IMR-90 (cell line): ENCODE results near the gene SLC27A4.

Experiments
- POLR2A ChIP-seq: IDR thresholded peaks from 2 replicates; pipeline ENCODE4 v1.6.1; 2012; ENCODE audit warnings: mild to moderate bottlenecking, low read depth, low read length
- RAD21 ChIP-seq: IDR thresholded peaks from 2 replicates; pipeline ENCODE4 v1.6.1; 2012; ENCODE audit warnings: low read length, improper control_type of control experiment
- TF ChIP-seq, protein P1 (sequence below): conservative IDR thresholded peaks from 2 replicates; pipeline ENCODE4 v1.5.1; 2012; ENCODE audit warnings: mild to moderate bottlenecking, low read depth, low read length, improper control_type of control experiment

DNA sequence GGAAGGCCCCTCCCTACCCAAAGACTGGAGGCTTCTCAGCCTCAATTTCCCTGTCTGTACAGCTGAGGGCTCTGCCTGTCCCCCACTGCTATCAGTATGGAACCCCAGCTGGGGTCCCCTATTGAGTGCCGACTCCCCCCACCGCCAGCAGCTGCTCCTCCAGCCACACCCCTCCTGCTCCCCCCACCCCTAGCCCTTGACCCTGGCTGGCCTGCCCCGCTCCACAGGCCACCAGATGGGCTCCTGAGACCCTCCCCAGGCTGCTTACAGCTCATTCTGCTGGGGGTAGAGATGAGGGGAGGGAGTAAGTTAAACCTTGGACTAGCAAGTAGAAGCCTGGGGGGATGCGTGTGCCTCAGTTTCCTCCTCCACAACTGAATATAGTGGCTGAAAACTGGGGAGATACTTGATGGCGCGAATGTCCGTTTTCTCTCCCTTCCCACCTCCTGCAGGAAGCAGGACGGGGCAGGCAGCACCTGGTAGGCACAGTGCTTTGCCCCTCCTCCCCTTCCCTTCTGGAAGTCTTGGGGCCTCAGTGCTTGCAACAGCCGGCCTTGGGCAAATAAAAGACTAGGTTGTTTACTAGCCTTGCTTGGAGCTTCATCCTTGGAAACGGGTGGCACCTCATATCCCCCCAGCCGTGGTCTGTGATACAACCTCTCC, 50.0 kb downstream of the SLC27A4 start:
- TF ChIP-seq, protein P1, sequence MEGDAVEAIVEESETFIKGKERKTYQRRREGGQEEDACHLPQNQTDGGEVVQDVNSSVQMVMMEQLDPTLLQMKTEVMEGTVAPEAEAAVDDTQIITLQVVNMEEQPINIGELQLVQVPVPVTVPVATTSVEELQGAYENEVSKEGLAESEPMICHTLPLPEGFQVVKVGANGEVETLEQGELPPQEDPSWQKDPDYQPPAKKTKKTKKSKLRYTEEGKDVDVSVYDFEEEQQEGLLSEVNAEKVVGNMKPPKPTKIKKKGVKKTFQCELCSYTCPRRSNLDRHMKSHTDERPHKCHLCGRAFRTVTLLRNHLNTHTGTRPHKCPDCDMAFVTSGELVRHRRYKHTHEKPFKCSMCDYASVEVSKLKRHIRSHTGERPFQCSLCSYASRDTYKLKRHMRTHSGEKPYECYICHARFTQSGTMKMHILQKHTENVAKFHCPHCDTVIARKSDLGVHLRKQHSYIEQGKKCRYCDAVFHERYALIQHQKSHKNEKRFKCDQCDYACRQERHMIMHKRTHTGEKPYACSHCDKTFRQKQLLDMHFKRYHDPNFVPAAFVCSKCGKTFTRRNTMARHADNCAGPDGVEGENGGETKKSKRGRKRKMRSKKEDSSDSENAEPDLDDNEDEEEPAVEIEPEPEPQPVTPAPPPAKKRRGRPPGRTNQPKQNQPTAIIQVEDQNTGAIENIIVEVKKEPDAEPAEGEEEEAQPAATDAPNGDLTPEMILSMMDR, result no peak
- TF ChIP-seq RAD21, result no peak
- TF ChIP-seq POLR2A, result no peak
